H9 (cell line): ENCODE results near the gene MOCOS. TPM values are rescaled to one million over a fixed set of nuclear protein-coding genes. Genes with fewer than 3 reads are reported as not detected.

Source experiments
- DNase-seq: peaks from one replicate; pipeline ENCODE4 v3.0.0-alpha.2; 2017
- H2AFZ ChIP-seq: one replicate; pipeline ENCODE4 v1.6.1; 2013; ENCODE audit warnings: mild to moderate bottlenecking, low read length, control low read depth, moderate library complexity
- H2AK5ac ChIP-seq: 2 replicates; pipeline ENCODE4 v1.6.1; 2013; ENCODE audit warnings: low read length, control low read depth, mixed read lengths; ENCODE audit not compliant: insufficient read length
- H2BK120ac ChIP-seq: one replicate; pipeline ENCODE4 v1.6.1; 2013; ENCODE audit warnings: low read depth, mild to moderate bottlenecking, low read length, control low read depth, inconsistent platforms; ENCODE audit not compliant: poor library complexity, severe bottlenecking
- H2BK12ac ChIP-seq: 2 replicates; pipeline ENCODE4 v1.6.1; 2013; ENCODE audit warnings: low read length, control low read depth, mixed read lengths, low read depth; ENCODE audit not compliant: insufficient read length
- H2BK15ac ChIP-seq: 2 replicates; pipeline ENCODE4 v1.6.1; 2013; ENCODE audit warnings: low read depth, low read length, control low read depth
- H2BK20ac ChIP-seq: one replicate; pipeline ENCODE4 v1.6.1; 2013; ENCODE audit warnings: low read depth, mild to moderate bottlenecking, low read length, control low read depth, inconsistent platforms; ENCODE audit not compliant: poor library complexity, severe bottlenecking
- H2BK5ac ChIP-seq: 2 replicates; pipeline ENCODE4 v1.6.1; 2013; ENCODE audit warnings: low read length, control low read depth, mixed read lengths; ENCODE audit not compliant: insufficient read length
- H3K14ac ChIP-seq: 2 replicates; pipeline ENCODE4 v1.6.1; 2013; ENCODE audit warnings: low read length, control low read depth; ENCODE audit not compliant: insufficient read depth
- H3K18ac ChIP-seq: 2 replicates; pipeline ENCODE4 v1.6.1; 2013; ENCODE audit warnings: low read depth, mild to moderate bottlenecking, mixed read lengths, low read length, control low read depth; ENCODE audit not compliant: insufficient read length
- H3K23ac ChIP-seq: 2 replicates; pipeline ENCODE4 v1.6.1; 2013; ENCODE audit warnings: low read length, control low read depth, mixed read lengths, low read depth; ENCODE audit not compliant: insufficient read length
- H3K23me2 ChIP-seq: 2 replicates; pipeline ENCODE4 v1.6.1; 2013; ENCODE audit warnings: low read depth, mild to moderate bottlenecking, mixed read lengths, low read length, control low read depth; ENCODE audit not compliant: insufficient read length, poor library complexity, severe bottlenecking
- H3K27ac ChIP-seq: 2 replicates; pipeline ENCODE4 v1.5.1; 2013; ENCODE audit warnings: low read length, control low read depth, mixed read lengths, low read depth; ENCODE audit not compliant: insufficient read length
- H3K27me3 ChIP-seq: 2 replicates; pipeline ENCODE4 v1.6.1; 2013; ENCODE audit warnings: low read length, control low read depth, inconsistent platforms; ENCODE audit not compliant: insufficient read depth
- H3K4ac ChIP-seq: 2 replicates; pipeline ENCODE4 v1.6.1; 2013; ENCODE audit warnings: low read depth, mild to moderate bottlenecking, control low read depth, inconsistent platforms, low read length, moderate library complexity
- H3K4me1 ChIP-seq: 2 replicates; pipeline ENCODE4 v1.6.1; 2013; ENCODE audit warnings: low read length, control low read depth, inconsistent platforms; ENCODE audit not compliant: insufficient read depth
- H3K4me2 ChIP-seq: 2 replicates; pipeline ENCODE4 v1.6.1; 2013; ENCODE audit warnings: low read length, control low read depth, mixed read lengths; ENCODE audit not compliant: insufficient read length, insufficient read depth
- H3K56ac ChIP-seq: 2 replicates; pipeline ENCODE4 v1.6.1; 2013; ENCODE audit warnings: low read depth, mild to moderate bottlenecking, mixed read lengths, low read length, control low read depth; ENCODE audit not compliant: insufficient read length
- H3K79me1 ChIP-seq: 2 replicates; pipeline ENCODE4 v1.6.1; 2013; ENCODE audit warnings: low read depth, mild to moderate bottlenecking, moderate library complexity, low read length, control low read depth, inconsistent platforms; ENCODE audit not compliant: insufficient read depth, poor library complexity, severe bottlenecking
- H3K79me2 ChIP-seq: 2 replicates; pipeline ENCODE4 v1.6.1; 2013; ENCODE audit warnings: low read length, control low read depth, inconsistent platforms; ENCODE audit not compliant: insufficient read depth
- H3K9ac ChIP-seq: 2 replicates; pipeline ENCODE4 v1.6.1; 2013; ENCODE audit warnings: low read length, control low read depth, mixed read lengths; ENCODE audit not compliant: insufficient read length; ENCODE audit errors: extremely low read depth
- H3K9me3 ChIP-seq: one replicate; pipeline ENCODE4 v1.6.1; 2013; ENCODE audit warnings: low read depth, low read length, inconsistent platforms; ENCODE audit not compliant: control insufficient read depth
- H3T11ph ChIP-seq: one replicate; pipeline ENCODE4 v1.6.1; 2013; ENCODE audit warnings: mild to moderate bottlenecking, low read length, control low read depth, inconsistent platforms
- H4K20me1 ChIP-seq: one replicate; pipeline ENCODE4 v1.6.1; 2013; ENCODE audit not compliant: control insufficient read depth, insufficient read length, insufficient read depth
- H4K5ac ChIP-seq: 2 replicates; pipeline ENCODE4 v1.6.1; 2013; ENCODE audit warnings: low read depth, mild to moderate bottlenecking, mixed read lengths, low read length, control low read depth; ENCODE audit not compliant: insufficient read length
- H4K8ac ChIP-seq: replicated peaks from 2 replicates; pipeline ENCODE4 v1.6.1; 2013; ENCODE audit warnings: low read length, control low read depth, mixed read lengths, low read depth; ENCODE audit not compliant: insufficient read length
- H4K91ac ChIP-seq: 2 replicates; pipeline ENCODE4 v1.6.1; 2013; ENCODE audit warnings: low read depth, mild to moderate bottlenecking, moderate library complexity, mixed read lengths, low read length, control low read depth; ENCODE audit not compliant: insufficient read length
- H3K27ac Mint-ChIP-seq, 3 experiments: 2 replicates in 2 of 3; 3 replicates in 1 of 3; pipeline ENCODE4 v1.8.0; 2020 to 2021; ENCODE audit warnings: mixed read lengths in 3 of 3, mild to moderate bottlenecking in 1 of 3, moderate library complexity in 1 of 3
- H3K27me3 Mint-ChIP-seq: 2 replicates; pipeline ENCODE4 v1.8.0; 2021; ENCODE audit warnings: low read depth, mild to moderate bottlenecking, moderate library complexity, mixed read lengths
- H3K36me3 Mint-ChIP-seq, 3 experiments: 2 replicates in 2 of 3; 3 replicates in 1 of 3; pipeline ENCODE4 v1.8.0; 2020 to 2021; ENCODE audit warnings: low read depth in 3 of 3, mixed read lengths in 3 of 3; ENCODE audit not compliant: insufficient read depth in 1 of 3
- H3K4me1 Mint-ChIP-seq, 2 experiments: 2 replicates each; pipeline ENCODE4 v1.8.0; 2020; ENCODE audit warnings: mixed read lengths in 2 of 2
- H3K4me3 Mint-ChIP-seq, 2 experiments: 2 replicates in 1 of 2; 3 replicates in 1 of 2; pipeline ENCODE4 v1.8.0; 2020 to 2021; ENCODE audit warnings: mild to moderate bottlenecking in 2 of 2, mixed read lengths in 2 of 2, moderate library complexity in 1 of 2
- H3K9me3 Mint-ChIP-seq, 2 experiments: 2 replicates in 1 of 2; 3 replicates in 1 of 2; pipeline ENCODE4 v1.8.0; 2020; ENCODE audit warnings: mild to moderate bottlenecking in 2 of 2, mixed read lengths in 2 of 2, moderate library complexity in 1 of 2
- CTCF ChIP-seq: fragments of 200-600 bp; sonication (generic); conservative IDR thresholded peaks from 3 replicates; pipeline ENCODE4 v1.8.0; 2021; ENCODE audit warnings: antibody characterized with exemption, mild to moderate bottlenecking
- total RNA-seq: library from RNA; stranded (reverse); gene quantifications from 2 replicates; pipeline ENCODE4 v1.2.1, GENCODE V29; 2021

Gene MOCOS
- total RNA-seq, 1 experiment from 2014 or later: 6.0 TPM

- H4K8ac ChIP-seq: no peak overlapping the region
Measured at GRCh38 chr18:36249392-36249791, 62.1 kb downstream of the MOCOS start.

More at GRCh38 chr18:36249392-36249791, 62.1 kb downstream of the MOCOS start:
- no peak overlapping the region for H3K9ac ChIP-seq
- no peak overlapping the region for H2BK5ac ChIP-seq
- no peak overlapping the region for H2AK5ac ChIP-seq
- H3K9me3 ChIP-seq: no peaks in the 10 kb centered on the region
- H3K4ac ChIP-seq: no peak overlapping the region
- peaks cover 7 to 10% (median 8%) of the 10 kb centered on the region in 3 experiments for H3K36me3 Mint-ChIP-seq
- H3K4me1 ChIP-seq: no peaks in the 10 kb centered on the region
- H2BK120ac ChIP-seq: no peak overlapping the region
- peaks cover 0 to 3% of the 10 kb centered on the region in 2 experiments; a peak in 1 of 5 replicates for H3K9me3 Mint-ChIP-seq
- no peak overlapping the region for H4K91ac ChIP-seq
- H3K79me2 ChIP-seq: no peaks in the 10 kb centered on the region
- no peak overlapping the region for H2AFZ ChIP-seq
- no peak overlapping the region for H3K27ac Mint-ChIP-seq
- H3K14ac ChIP-seq: no peak overlapping the region
- peaks cover 10 to 21% of the 10 kb centered on the region in 2 experiments for H3K4me1 Mint-ChIP-seq
- peaks cover 3% of the 10 kb centered on the region for H3K79me1 ChIP-seq
- TF ChIP-seq CTCF: no peak
- no peak overlapping the region for H3K27ac ChIP-seq
- H3K18ac ChIP-seq: no peak overlapping the region
- no peaks in the 10 kb centered on the region for H3K27me3 ChIP-seq
- no peak overlapping the region; a peak in 1 of 5 replicates for H3K4me3 Mint-ChIP-seq
- H2BK15ac ChIP-seq: no peak overlapping the region
- H4K5ac ChIP-seq: no peak overlapping the region
- no peaks in the 10 kb centered on the region for H3K23me2 ChIP-seq
- no peak overlapping the region for H3T11ph ChIP-seq
- no peak overlapping the region for H2BK20ac ChIP-seq
- H3K4me2 ChIP-seq: no peak overlapping the region
- no peak for DNase-seq
- no peak overlapping the region for H3K23ac ChIP-seq
- H4K20me1 ChIP-seq: peaks cover 3% of the 10 kb centered on the region
- no peak overlapping the region for H2BK12ac ChIP-seq
- H3K56ac ChIP-seq: no peak overlapping the region
- H3K27me3 Mint-ChIP-seq: no peaks in the 10 kb centered on the region
